TTC549 (cell line): ENCODE measurements around the gene SMIM17.
"Not testable (repeated sequence)": the region's sequence is repeated elsewhere in the genome, so short reads cannot be mapped to it uniquely, and the experiment has no call there.

Experiments
- FAIRE-seq: peaks from 2 replicates; lab custom pipeline; 2012; peaks lifted over from hg19 to GRCh38; lab: Jason Lieb, UNC

The SMIM17 gene

GRCh38 chr19:56660381-56661107 lies 17.6 kb downstream of the SMIM17 start:
- FAIRE-seq = no peak

DNA sequence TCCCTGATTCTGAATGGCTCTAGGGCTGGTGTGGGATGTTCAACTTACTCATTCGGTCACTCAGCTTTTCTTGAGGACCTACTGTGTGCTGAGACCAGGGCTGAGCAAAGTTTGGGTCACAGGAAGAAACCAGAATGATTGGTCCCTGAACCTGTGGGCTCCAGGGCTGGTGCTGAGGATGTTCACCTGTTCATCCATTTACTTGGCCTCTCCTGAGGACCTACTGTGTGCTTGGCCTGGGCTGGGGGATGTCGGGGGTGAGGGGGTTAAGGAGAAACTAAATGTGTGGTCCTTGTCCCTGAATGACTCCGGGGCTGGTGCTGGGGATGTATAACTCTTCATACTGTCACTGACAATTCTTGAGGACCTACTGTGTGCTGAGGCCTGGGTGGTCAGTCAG lies 18.3 kb downstream of the SMIM17 start:
- FAIRE-seq = no peak

- FAIRE-seq = no peak
These were observed 21.1 kb downstream of the SMIM17 start for GRCh38 chr19:56663931-56664500.

GRCh38 chr19:56664511-56664910 lies 21.6 kb downstream of the SMIM17 start:
- no peak for FAIRE-seq

DNA sequence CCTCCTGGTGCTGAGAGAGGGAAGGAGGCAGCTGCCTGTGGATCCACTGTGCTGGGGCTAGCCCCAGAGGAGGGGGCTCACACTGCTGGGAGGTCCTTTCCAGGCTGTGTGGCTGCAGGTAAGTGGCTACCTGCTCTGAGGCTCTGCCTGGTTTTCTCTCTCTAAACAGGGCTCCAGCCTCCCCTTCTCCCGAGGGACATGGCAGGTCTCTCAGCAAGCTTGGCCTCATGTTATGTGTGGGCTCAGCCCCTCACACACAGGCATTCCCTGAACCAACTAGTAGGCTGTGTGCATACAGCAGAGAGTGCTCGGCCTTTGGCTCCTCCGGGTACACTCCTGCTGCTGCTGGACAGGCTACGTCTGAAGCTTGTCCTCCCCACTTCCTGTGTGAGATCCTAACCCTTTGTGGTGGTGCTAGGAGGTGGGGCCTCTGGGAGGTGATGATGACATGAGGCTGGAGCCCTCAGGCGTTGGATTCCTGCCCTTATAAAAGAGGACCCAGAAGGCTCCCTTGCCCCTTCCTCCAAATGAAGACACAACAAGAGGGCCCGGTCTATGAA lies 24.4 kb downstream of the SMIM17 start:
- FAIRE-seq = no peak

GRCh38 chr19:56668676-56669075 lies 25.7 kb downstream of the SMIM17 start:
- FAIRE-seq = no peak

DNA sequence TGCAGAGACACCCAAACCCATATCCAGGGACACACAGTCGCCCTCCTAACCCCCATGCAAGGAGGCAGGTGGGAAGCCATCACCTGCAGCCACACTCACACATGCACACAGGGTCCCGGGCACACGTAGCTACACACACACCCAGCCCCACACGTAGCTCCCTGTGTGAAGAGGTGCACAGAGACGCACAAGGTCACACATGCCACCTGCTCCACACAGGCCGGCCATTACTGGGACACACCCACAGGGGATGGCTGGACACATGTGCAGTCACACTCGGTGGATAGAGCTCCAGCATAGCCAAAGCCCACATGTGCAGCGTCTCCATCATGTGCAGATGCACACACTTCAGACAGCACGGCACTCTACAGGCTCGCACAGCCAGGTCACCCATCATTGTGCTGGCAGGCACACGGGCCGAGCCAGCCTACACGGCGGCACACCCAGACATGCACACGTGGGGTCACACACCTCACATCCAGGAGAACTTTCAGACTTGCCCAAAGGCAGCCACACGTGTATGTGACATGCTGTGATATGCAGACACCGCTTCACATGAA lies 27.5 kb downstream of the SMIM17 start:
- FAIRE-seq = no peak

- no peak for FAIRE-seq
These were observed 28.1 kb downstream of the SMIM17 start for GRCh38 chr19:56670961-56671612.

DNA sequence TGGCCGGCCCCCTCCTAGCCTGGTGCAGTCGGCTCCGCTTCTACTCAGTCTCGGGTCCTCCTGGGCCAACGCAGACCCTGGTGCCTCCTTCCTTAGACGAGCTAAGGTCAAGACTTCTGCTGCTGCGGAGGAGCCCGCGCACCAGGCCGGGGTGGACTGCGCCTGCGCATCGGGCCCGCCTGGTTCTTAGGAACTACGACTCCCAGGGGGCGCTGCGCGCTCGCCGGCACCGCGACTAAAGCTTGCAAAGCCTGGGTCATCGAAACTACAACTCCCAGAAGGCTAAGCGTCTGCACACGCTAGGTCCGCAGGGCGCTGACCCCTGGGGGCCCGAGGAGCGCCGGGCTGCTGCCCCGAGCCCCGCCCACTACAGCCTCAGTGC lies 28.6 kb downstream of the SMIM17 start, which contains the start of gene ZNF835:
Gene ZNF835, minus strand, starts transcription at position 145 of the 382 bp plus-strand sequence. CDS start 6,559 bp downstream, outside the sequence.
- peak; percentile 39 for FAIRE-seq

- not testable (repeated sequence) for FAIRE-seq
These were observed 29.7 kb downstream of the SMIM17 start for GRCh38 chr19:56672610-56673009.

DNA sequence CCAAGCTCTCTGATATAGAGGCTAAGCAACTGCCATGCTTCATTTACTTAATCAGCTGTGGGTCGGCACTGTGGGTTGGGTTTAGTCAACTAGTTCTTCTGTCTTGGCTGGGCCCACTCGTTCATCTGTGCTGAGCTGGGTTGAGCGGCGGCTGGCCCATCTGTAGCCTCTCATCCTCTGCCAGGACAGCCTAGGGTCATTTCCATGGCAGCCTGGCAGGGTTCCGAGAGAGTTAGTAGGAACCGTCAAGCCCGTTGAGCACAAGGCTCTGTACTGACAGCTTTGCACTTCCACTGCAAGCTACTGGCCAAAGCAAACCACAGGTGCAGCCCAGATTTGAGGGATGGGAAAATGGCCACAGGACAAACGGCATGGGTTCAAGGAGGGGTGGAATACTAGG lies 35.2 kb downstream of the SMIM17 start:
- no peak for FAIRE-seq

DNA sequence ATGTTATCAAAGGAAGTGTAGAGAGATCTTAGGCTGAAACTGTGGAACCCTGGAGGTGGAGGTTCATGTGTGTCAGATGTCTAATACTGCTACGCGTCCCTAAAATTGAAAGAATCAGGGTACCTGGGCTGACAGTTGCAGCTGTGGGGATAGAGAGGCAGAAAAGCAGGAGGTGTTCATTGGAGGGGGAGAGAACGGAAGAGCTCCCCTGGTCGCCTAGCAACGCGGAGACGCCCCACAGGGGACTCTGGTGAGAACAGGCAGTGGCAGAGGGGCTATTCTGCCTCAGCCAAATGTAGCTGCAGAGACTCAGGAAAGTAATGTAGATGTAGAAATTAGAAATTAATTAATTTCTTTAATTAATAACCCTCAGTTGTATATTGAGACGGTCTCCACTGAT lies 38.7 kb downstream of the SMIM17 start:
- FAIRE-seq = no peak

- FAIRE-seq = no peak
These were observed 40.2 kb downstream of the SMIM17 start for GRCh38 chr19:56683116-56683515.

GRCh38 chr19:56687031-56687430 lies 44.1 kb downstream of the SMIM17 start:
- FAIRE-seq = no peak

GRCh38 chr19:56689198-56689597 lies 46.2 kb downstream of the SMIM17 start:
- FAIRE-seq = peak; percentile 83

DNA sequence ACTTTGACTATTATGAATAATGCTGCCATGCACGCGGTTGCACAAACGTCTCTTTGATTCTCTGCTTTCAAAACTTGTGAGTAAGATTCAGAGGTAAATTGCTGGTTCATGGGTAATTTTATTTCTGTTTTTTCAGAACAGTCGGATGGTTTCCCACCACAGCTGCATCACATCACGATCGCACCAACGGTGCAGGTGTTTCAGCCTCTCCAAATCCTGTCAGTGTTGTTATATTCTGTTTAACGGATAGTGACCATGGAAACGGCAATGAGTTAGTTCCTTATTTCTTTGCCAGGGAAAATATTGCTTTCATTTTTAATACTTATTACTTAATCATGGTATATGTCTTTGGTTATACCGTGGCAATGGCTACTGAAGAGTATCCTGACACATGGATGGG lies 47.7 kb downstream of the SMIM17 start:
- FAIRE-seq = no peak

GRCh38 chr19:56692206-56692895 lies 49.4 kb downstream of the SMIM17 start:
- no peak for FAIRE-seq

- FAIRE-seq = no peak
These were observed 56.6 kb downstream of the SMIM17 start for GRCh38 chr19:56699552-56699951.

DNA sequence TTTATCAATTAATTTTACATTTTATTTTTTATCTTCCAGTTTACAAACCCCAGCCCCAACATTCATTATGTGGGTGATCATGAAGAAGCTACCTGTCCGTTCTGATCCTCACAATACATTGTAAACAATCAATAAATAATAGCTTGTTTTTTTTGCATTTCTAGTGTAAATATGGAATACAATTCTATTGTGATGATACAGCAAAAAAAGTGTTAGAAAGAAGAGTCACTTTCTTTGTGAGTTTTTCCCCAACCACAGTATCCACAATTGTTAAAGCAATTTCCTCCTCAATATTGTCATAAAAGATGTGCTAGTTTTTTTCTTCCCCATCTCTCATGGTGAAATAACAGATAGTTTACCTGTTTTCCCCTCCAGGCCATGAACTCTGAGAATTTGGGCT lies 58.9 kb downstream of the SMIM17 start:
- no peak for FAIRE-seq

- no peak for FAIRE-seq
These were observed 63.0 kb downstream of the SMIM17 start for GRCh38 chr19:56705939-56706338.
